ENCODE measurements around the gene CMTM2.
A peak's percentile ranks its signal among the peaks of the same experiment; 100 is the strongest.

Gene CMTM2

GRCh38 chr16:66578651-66579531 lies at the start of gene CMTM2:
Gene CMTM2 (plus strand): TSS chr16:66579463. CDS start chr16:66579608, 145 bp downstream.
- Histone ChIP-seq H3K9me3 (ENCODE audit: control insufficient read depth, insufficient read depth, low read depth, low read length) (no peaks in the 10 kb centered on the region), H3K27me3 (ENCODE audit: control insufficient read depth, insufficient read depth, low read length) (peaks cover 36% of the 10 kb centered on the region), H3K27ac (ENCODE audit: low read depth, low read length) (no peak within 1 kb of the TSS), H3K36me3 (ENCODE audit: control insufficient read depth, insufficient read depth, low read length) (no peaks in the 10 kb centered on the region), H3K4me1 (ENCODE audit: control insufficient read depth, insufficient read depth, low read length) (peaks cover 15% of the 10 kb centered on the region), H3K4me3 (ENCODE audit: low read depth, low read length) (peak within 1 kb of the TSS; percentile 44; the same call in 1 of the 2 replicates), H3K9ac (ENCODE audit: low read length) (no peak within 1 kb of the TSS)

GRCh38 chr16:66529475-66529874 lies 49.8 kb upstream of the CMTM2 start:
- Histone ChIP-seq H3K4me1 (ENCODE audit: control insufficient read depth, insufficient read depth, low read length) (no peaks in the 10 kb centered on the region; the same call in 1 of the 2 replicates), H3K27me3 (ENCODE audit: control insufficient read depth, insufficient read depth, low read length) (no peaks in the 10 kb centered on the region), H3K27ac (ENCODE audit: low read depth, low read length) (no peak overlapping the region), H3K9me3 (ENCODE audit: control insufficient read depth, insufficient read depth, low read depth, low read length) (no peaks in the 10 kb centered on the region), H3K4me3 (ENCODE audit: low read depth, low read length) (no peak overlapping the region), H3K36me3 (ENCODE audit: control insufficient read depth, insufficient read depth, low read length) (0 out of 2 replicates have a peak, but pooled peaks cover 3% of the 10 kb centered on the region), H3K9ac (ENCODE audit: low read length) (no peak overlapping the region)

GRCh38 chr16:66534376-66534799 lies 44.9 kb upstream of the CMTM2 start:
- no peaks in the 10 kb centered on the region for H3K9me3 ChIP-seq (ENCODE audit: control insufficient read depth, insufficient read depth, low read depth, low read length)
- no peaks in the 10 kb centered on the region for H3K4me1 ChIP-seq (ENCODE audit: control insufficient read depth, insufficient read depth, low read length)
- no peaks in the 10 kb centered on the region for H3K27me3 ChIP-seq (ENCODE audit: control insufficient read depth, insufficient read depth, low read length)
- no peak overlapping the region for H3K9ac ChIP-seq (ENCODE audit: low read length)
- no peak overlapping the region for H3K27ac ChIP-seq (ENCODE audit: low read depth, low read length)
- H3K4me3 ChIP-seq (ENCODE audit: low read depth, low read length) = no peak overlapping the region
- no peaks in the 10 kb centered on the region for H3K36me3 ChIP-seq (ENCODE audit: control insufficient read depth, insufficient read depth, low read length)

- H3K27ac ChIP-seq (ENCODE audit: low read depth, low read length) = no peak overlapping the region
- no peak overlapping the region for H3K9ac ChIP-seq (ENCODE audit: low read length)
- no peaks in the 10 kb centered on the region for H3K4me1 ChIP-seq (ENCODE audit: control insufficient read depth, insufficient read depth, low read length)
- no peak overlapping the region for H3K4me3 ChIP-seq (ENCODE audit: low read depth, low read length)
- H3K36me3 ChIP-seq (ENCODE audit: control insufficient read depth, insufficient read depth, low read length) = no peaks in the 10 kb centered on the region
- no peaks in the 10 kb centered on the region for H3K9me3 ChIP-seq (ENCODE audit: control insufficient read depth, insufficient read depth, low read depth, low read length)
- H3K27me3 ChIP-seq (ENCODE audit: control insufficient read depth, insufficient read depth, low read length) = no peaks in the 10 kb centered on the region
Measured at GRCh38 chr16:66536525-66536924, 42.7 kb upstream of the CMTM2 start.

GRCh38 chr16:66537236-66537635 lies 42.0 kb upstream of the CMTM2 start:
- no peak overlapping the region for H3K4me3 ChIP-seq (ENCODE audit: low read depth, low read length)
- H3K4me1 ChIP-seq (ENCODE audit: control insufficient read depth, insufficient read depth, low read length) = peaks cover 7% of the 10 kb centered on the region
- H3K36me3 ChIP-seq (ENCODE audit: control insufficient read depth, insufficient read depth, low read length) = no peaks in the 10 kb centered on the region
- no peaks in the 10 kb centered on the region for H3K27me3 ChIP-seq (ENCODE audit: control insufficient read depth, insufficient read depth, low read length)
- H3K9ac ChIP-seq (ENCODE audit: low read length) = no peak overlapping the region
- H3K27ac ChIP-seq (ENCODE audit: low read depth, low read length) = no peak overlapping the region
- no peaks in the 10 kb centered on the region for H3K9me3 ChIP-seq (ENCODE audit: control insufficient read depth, insufficient read depth, low read depth, low read length)

DNA sequence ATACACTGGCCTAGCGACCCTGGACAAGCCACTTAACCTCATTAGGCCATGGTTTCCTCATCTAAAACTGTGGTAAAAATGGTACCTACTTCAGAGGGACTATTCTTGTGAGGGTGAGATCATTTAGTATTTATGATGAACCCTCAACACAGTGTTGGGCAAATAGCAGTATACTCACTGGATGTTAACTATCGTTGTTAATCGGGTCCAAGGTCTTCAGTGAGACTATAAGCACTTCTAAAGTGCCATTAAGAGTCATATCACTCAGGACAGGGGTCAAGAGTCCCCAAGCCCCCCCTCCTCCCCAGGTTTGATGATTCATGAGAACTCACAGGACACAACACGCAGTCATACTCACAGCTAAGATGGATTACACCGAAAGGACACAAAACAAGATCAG lies 40.4 kb upstream of the CMTM2 start:
- Histone ChIP-seq H3K27me3 (ENCODE audit: control insufficient read depth, insufficient read depth, low read length) (no peaks in the 10 kb centered on the region), H3K4me1 (ENCODE audit: control insufficient read depth, insufficient read depth, low read length) (peaks cover 10% of the 10 kb centered on the region), H3K27ac (ENCODE audit: low read depth, low read length) (no peak overlapping the region), H3K9me3 (ENCODE audit: control insufficient read depth, insufficient read depth, low read depth, low read length) (no peaks in the 10 kb centered on the region), H3K9ac (ENCODE audit: low read length) (no peak overlapping the region), H3K4me3 (ENCODE audit: low read depth, low read length) (no peak overlapping the region), H3K36me3 (ENCODE audit: control insufficient read depth, insufficient read depth, low read length) (no peaks in the 10 kb centered on the region)

DNA sequence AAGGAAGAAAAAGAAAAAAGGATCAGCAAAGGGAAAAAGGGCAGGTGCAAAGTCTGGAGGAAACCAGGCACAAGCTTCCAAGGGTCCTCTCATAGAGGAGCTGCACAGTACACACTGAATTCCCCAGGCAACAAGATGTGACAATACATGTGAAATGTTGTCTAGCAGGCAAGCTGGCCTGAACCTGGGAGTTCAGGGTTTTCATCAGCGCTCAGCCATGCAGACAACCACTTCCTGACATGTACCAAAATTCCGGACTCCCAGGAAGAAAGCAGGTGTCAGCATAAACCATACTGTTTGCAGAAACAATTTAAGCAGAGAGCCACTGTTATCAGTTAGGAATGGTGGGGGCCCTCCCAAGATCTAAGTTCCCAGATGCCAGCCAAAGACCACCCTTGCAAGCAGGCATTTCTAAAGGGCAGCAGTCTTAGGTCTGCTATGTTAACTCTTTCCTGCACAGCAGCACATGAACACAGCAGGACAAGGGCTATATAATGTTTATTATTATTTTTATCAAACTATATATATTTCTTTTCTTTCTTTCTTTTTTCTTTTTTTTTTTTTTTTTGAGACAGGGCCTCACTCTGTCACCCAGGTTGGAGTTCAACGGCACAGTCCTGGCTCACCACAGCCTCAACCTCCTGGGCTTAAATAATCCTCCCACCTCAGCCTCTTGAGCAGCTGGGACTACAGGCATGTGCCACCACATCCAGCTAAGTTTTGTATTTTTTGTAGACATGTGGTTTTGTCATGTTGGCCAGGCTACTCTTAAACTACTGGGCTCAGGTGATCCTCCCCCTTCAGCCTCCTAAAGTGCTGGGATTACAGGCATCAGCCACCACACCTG lies 39.4 kb upstream of the CMTM2 start:
- H3K9me3 ChIP-seq (ENCODE audit: control insufficient read depth, insufficient read depth, low read depth, low read length) = no peaks in the 10 kb centered on the region
- no peak overlapping the region for H3K27ac ChIP-seq (ENCODE audit: low read depth, low read length)
- H3K4me3 ChIP-seq (ENCODE audit: low read depth, low read length) = no peak overlapping the region
- H3K36me3 ChIP-seq (ENCODE audit: control insufficient read depth, insufficient read depth, low read length) = no peaks in the 10 kb centered on the region
- H3K9ac ChIP-seq (ENCODE audit: low read length) = no peak overlapping the region
- no peaks in the 10 kb centered on the region for H3K27me3 ChIP-seq (ENCODE audit: control insufficient read depth, insufficient read depth, low read length)
- peaks cover 10% of the 10 kb centered on the region for H3K4me1 ChIP-seq (ENCODE audit: control insufficient read depth, insufficient read depth, low read length)

GRCh38 chr16:66541388-66542355 lies 37.6 kb upstream of the CMTM2 start:
- Histone ChIP-seq H3K36me3 (ENCODE audit: control insufficient read depth, insufficient read depth, low read length) (no peaks in the 10 kb centered on the region), H3K9ac (ENCODE audit: low read length) (no peak overlapping the region), H3K9me3 (ENCODE audit: control insufficient read depth, insufficient read depth, low read depth, low read length) (no peaks in the 10 kb centered on the region), H3K27me3 (ENCODE audit: control insufficient read depth, insufficient read depth, low read length) (no peaks in the 10 kb centered on the region), H3K4me3 (ENCODE audit: low read depth, low read length) (no peak overlapping the region), H3K27ac (ENCODE audit: low read depth, low read length) (no peak overlapping the region), H3K4me1 (ENCODE audit: control insufficient read depth, insufficient read depth, low read length) (peaks cover 10% of the 10 kb centered on the region)

DNA sequence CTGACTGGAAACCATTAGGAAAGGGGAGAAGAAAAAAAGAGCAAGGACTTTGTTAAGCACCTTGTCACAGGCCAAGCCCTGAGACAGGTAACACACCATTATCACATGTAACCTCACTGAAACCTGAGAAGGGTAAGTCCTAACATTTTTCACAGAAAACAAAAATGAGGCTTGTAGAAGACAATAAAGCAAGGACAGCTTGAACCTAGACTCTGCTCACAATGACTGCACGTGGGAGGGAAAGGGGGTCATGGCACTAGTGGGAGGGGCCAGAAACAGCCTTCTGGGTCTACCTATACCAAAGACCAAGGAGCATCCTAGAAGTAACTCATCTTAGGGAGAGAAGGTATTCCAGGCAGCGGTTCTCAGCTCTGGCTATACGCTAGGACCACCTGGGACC lies 36.9 kb upstream of the CMTM2 start:
- Histone ChIP-seq H3K27me3 (ENCODE audit: control insufficient read depth, insufficient read depth, low read length) (no peaks in the 10 kb centered on the region), H3K9me3 (ENCODE audit: control insufficient read depth, insufficient read depth, low read depth, low read length) (no peaks in the 10 kb centered on the region), H3K36me3 (ENCODE audit: control insufficient read depth, insufficient read depth, low read length) (no peaks in the 10 kb centered on the region), H3K27ac (ENCODE audit: low read depth, low read length) (no peak overlapping the region), H3K4me1 (ENCODE audit: control insufficient read depth, insufficient read depth, low read length) (peaks cover 10% of the 10 kb centered on the region), H3K4me3 (ENCODE audit: low read depth, low read length) (no peak overlapping the region), H3K9ac (ENCODE audit: low read length) (no peak overlapping the region)

DNA sequence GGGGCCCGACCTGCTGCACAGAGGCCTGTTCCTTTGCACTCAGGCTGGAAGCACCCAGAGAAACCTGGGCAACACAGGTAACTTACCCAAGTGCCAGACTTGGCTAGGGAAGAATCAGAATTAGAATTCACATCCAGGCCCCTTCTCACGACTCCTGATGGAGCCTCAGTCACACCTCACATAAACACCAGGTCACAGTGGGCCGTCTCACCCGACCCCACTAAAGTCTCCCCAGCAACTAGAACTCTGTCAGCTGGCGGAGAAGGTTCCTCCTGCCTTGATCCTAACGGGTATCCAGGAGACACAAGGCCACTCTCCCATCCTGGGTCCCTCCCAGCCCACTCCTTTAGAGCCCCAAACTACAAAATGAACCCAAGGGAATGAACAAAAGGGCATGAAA lies 35.7 kb upstream of the CMTM2 start:
- Histone ChIP-seq H3K27me3 (ENCODE audit: control insufficient read depth, insufficient read depth, low read length) (no peaks in the 10 kb centered on the region), H3K36me3 (ENCODE audit: control insufficient read depth, insufficient read depth, low read length) (no peaks in the 10 kb centered on the region), H3K27ac (ENCODE audit: low read depth, low read length) (no peak overlapping the region), H3K4me3 (ENCODE audit: low read depth, low read length) (no peak overlapping the region), H3K9ac (ENCODE audit: low read length) (no peak overlapping the region), H3K4me1 (ENCODE audit: control insufficient read depth, insufficient read depth, low read length) (peaks cover 10% of the 10 kb centered on the region), H3K9me3 (ENCODE audit: control insufficient read depth, insufficient read depth, low read depth, low read length) (no peaks in the 10 kb centered on the region)
